GM23248 (cell line): Measurements from ENCODE around the gene DHX36.

Experiments
- EZH2 ChIP-seq: fragments of 200-600 bp; sonication (generic); IDR thresholded peaks from 2 replicates; pipeline ENCODE4 v1.6.1; 2018; ENCODE audit warnings: antibody characterized with exemption, mild to moderate bottlenecking; ENCODE audit not compliant: insufficient read depth, poor library complexity, severe bottlenecking
- EZH2phosphoT487 ChIP-seq: fragments of 200-600 bp; sonication (generic); IDR thresholded peaks from 2 replicates; pipeline ENCODE4 v1.6.1; 2018; ENCODE audit warnings: antibody characterized with exemption, moderate library complexity, mild to moderate bottlenecking, low read depth; ENCODE audit not compliant: insufficient read depth

DNA sequence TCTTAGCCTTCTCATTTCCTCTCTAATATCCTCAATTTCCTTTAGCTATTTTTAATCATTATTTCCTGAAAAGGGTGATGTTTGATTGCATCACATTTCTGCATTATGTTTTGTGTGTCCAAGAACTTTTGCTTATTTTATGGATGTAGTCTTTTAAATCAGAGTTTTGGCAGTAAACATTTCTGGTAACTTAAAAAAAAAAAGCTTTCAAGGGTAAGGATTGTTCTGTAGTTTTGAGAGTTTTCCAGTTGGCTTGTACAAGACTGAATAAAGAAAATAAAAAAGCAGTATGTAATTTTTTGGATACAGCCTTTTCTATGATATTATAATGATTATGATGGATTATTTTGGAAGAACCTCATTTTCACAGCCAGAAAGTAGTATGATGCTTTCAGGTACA lies 99.4 kb downstream of the DHX36 start:
- no peak for TF ChIP-seq EZH2phosphoT487
- TF ChIP-seq EZH2, result no peak
